H1 (cell line): ENCODE data around the gene CPZ.

Source experiments
- CEBPB ChIP-seq: IDR thresholded peaks from 2 replicates; pipeline ENCODE4 v1.6.1; 2012; ENCODE audit warnings: low read depth, low read length
- FOSL1 ChIP-seq: IDR thresholded peaks from 2 replicates; pipeline ENCODE4 v1.6.1; 2011; ENCODE audit warnings: mild to moderate bottlenecking, low read depth, low read length, moderate library complexity; ENCODE audit not compliant: insufficient read depth
- POLR2A ChIP-seq, 2 experiments: IDR thresholded peaks; 1 replicate in 1 of 2; 2 replicates in 1 of 2; pipeline ENCODE4 v1.6.1; 2011; ENCODE audit warnings: low read depth in 2 of 2, low read length in 2 of 2, mild to moderate bottlenecking in 2 of 2; ENCODE audit errors: control extremely low read depth in 1 of 2
- RAD21 ChIP-seq, 2 experiments: IDR thresholded peaks in 1 of 2; conservative IDR thresholded peaks in 1 of 2; 2 replicates each; pipeline ENCODE4 v1.6.1; 2011; ENCODE audit warnings: low read depth in 2 of 2, low read length in 2 of 2, improper control_type of control experiment in 1 of 2, inconsistent platforms in 1 of 2, mild to moderate bottlenecking in 1 of 2, moderate library complexity in 1 of 2
- TAF1 ChIP-seq: IDR thresholded peaks from 2 replicates; pipeline ENCODE4 v1.6.1; 2011; ENCODE audit warnings: mild to moderate bottlenecking, low read depth, low read length
- TF ChIP-seq, protein P1 (sequence below), 3 experiments: IDR thresholded peaks; 1 replicate in 2 of 3; 2 replicates in 1 of 3; pipeline versions ENCODE4 v1.5.1 to v1.6.1; 2011; ENCODE audit warnings: low read length in 3 of 3, mild to moderate bottlenecking in 3 of 3, inconsistent platforms in 2 of 3, low read depth in 1 of 3, moderate library complexity in 1 of 3; ENCODE audit not compliant: insufficient read depth in 1 of 3; ENCODE audit errors: control extremely low read depth in 1 of 3
- TF ChIP-seq, protein P2 (sequence below): IDR thresholded peaks from 2 replicates; pipeline ENCODE4 v1.6.1; 2011; ENCODE audit warnings: low read depth, mild to moderate bottlenecking, low read length; ENCODE audit not compliant: insufficient read depth

- no peak for TF ChIP-seq TAF1
- TF ChIP-seq, protein P1, sequence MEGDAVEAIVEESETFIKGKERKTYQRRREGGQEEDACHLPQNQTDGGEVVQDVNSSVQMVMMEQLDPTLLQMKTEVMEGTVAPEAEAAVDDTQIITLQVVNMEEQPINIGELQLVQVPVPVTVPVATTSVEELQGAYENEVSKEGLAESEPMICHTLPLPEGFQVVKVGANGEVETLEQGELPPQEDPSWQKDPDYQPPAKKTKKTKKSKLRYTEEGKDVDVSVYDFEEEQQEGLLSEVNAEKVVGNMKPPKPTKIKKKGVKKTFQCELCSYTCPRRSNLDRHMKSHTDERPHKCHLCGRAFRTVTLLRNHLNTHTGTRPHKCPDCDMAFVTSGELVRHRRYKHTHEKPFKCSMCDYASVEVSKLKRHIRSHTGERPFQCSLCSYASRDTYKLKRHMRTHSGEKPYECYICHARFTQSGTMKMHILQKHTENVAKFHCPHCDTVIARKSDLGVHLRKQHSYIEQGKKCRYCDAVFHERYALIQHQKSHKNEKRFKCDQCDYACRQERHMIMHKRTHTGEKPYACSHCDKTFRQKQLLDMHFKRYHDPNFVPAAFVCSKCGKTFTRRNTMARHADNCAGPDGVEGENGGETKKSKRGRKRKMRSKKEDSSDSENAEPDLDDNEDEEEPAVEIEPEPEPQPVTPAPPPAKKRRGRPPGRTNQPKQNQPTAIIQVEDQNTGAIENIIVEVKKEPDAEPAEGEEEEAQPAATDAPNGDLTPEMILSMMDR (IDR thresholded peaks at IDR 0.05; ENCODE audit: control extremely low read depth in 1 of 3, insufficient read depth in 1 of 3, low read depth in 1 of 3, low read length in 3 of 3) = no peak
- no peak for TF ChIP-seq POLR2A (IDR thresholded peaks at IDR 0.05; ENCODE audit: control extremely low read depth in 1 of 2, low read depth in 2 of 2, low read length in 2 of 2)
- TF ChIP-seq, protein P2, sequence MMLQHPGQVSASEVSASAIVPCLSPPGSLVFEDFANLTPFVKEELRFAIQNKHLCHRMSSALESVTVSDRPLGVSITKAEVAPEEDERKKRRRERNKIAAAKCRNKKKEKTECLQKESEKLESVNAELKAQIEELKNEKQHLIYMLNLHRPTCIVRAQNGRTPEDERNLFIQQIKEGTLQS = no peak
- TF ChIP-seq FOSL1 = no peak
- TF ChIP-seq RAD21 (IDR thresholded peaks at IDR 0.05 in 1 of 2, conservative IDR thresholded peaks at IDR 0.05 in 1 of 2; ENCODE audit: low read depth in 2 of 2, low read length in 2 of 2) = no peak
- TF ChIP-seq CEBPB = no peak
Observed at GRCh38 chr4:8649631-8650361, 57.2 kb downstream of the CPZ start.
